Spleen (tissue), 7 donors: ENCODE data around the gene UQCR10.

Source experiments
- CTCF ChIP-seq, 11 experiments: fragments of 200-600 bp in 7 of 11; fragments of 450-650 bp in 4 of 11; sonication (generic) in 4 of 11; IDR thresholded peaks in 8 of 11; conservative IDR thresholded peaks in 3 of 11; 1 replicate in 7 of 11; 2 replicates in 4 of 11; pipeline versions ENCODE4 v1.4.0 to v1.8.0; 2016 to 2021; ENCODE audit warnings: antibody characterized with exemption in 11 of 11, inconsistent platforms in 4 of 11, mild to moderate bottlenecking in 1 of 11
- POLR2A ChIP-seq, 3 donors: fragments of 450-650 bp; IDR thresholded peaks; one replicate each; pipeline ENCODE4 v1.5.1; 2017; ENCODE audit warnings: antibody characterized with exemption in 3 of 3, mild to moderate bottlenecking in 1 of 3
- POLR2AphosphoS5 ChIP-seq, 3 donors: sonication (generic); formaldehyde crosslinking; IDR thresholded peaks; one replicate each; pipeline ENCODE4 v1.5.1; 2017; ENCODE audit warnings: antibody characterized with exemption in 3 of 3
- donor health status: DM: no; HTN: no; CAD: no; lungs with moderate emphysema.
- donor health status: DM: no; HTN: no; CAD: no.
- donor health status: DM: no; HTN: no; CAD: no.

- TF ChIP-seq CTCF (IDR thresholded peaks at IDR 0.05 in 8 of 11, conservative IDR thresholded peaks at IDR 0.05 in 3 of 11), result peak in 3 of 11 experiments; percentile 18 to 33 (median 29)
- TF ChIP-seq POLR2A (IDR thresholded peaks at IDR 0.05), result no peak
- peak; percentile 74 to 84 (median 75) for TF ChIP-seq POLR2AphosphoS5 (IDR thresholded peaks at IDR 0.05)
These were observed 32.1 kb downstream of the UQCR10 start for GRCh38 chr22:29799217-29799680.
